ENCODE measurements around the gene C1QTNF9.
"Not testable (repeated sequence)": the region's sequence is repeated elsewhere in the genome, so short reads cannot be mapped to it uniquely, and the experiment has no call there.

DNA sequence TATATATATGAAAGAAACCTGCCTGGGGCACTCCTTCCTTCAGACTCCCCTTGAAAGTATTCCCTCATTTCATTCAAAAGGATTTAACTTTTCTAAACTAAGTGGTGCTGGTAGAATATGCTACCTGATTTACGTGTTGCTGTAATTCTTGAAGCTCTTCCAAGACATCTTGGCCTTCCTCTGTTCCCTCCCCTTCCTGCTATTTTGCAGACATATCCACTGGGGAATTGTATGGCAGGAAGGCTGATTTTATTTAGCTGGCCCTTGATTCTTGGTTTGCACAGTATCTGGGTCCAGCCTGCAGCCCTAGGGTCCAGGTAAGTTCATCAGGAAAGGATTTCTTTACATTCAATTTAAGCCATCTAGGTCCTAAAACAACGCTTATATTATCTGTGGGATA lies at the start of gene C1QTNF9:
- not testable (repeated sequence) for TF ChIP-seq CEBPB (IDR thresholded peaks at IDR 0.05); NFIC (IDR thresholded peaks at IDR 0.05); RAD21 (IDR thresholded peaks at IDR 0.05; ENCODE audit: low read depth); EGR1 (IDR thresholded peaks at IDR 0.05); TEAD4 (IDR thresholded peaks at IDR 0.05); ZBTB7A (IDR thresholded peaks at IDR 0.05; ENCODE audit: low read depth); YY1 (IDR thresholded peaks at IDR 0.05; ENCODE audit: low read depth); TAF1 (IDR thresholded peaks at IDR 0.05; ENCODE audit: low read depth); EP300 (IDR thresholded peaks at IDR 0.05; ENCODE audit: borderline replicate concordance); TCF12 (IDR thresholded peaks at IDR 0.05; ENCODE audit: low read depth)
- TF ChIP-seq, protein P1, sequence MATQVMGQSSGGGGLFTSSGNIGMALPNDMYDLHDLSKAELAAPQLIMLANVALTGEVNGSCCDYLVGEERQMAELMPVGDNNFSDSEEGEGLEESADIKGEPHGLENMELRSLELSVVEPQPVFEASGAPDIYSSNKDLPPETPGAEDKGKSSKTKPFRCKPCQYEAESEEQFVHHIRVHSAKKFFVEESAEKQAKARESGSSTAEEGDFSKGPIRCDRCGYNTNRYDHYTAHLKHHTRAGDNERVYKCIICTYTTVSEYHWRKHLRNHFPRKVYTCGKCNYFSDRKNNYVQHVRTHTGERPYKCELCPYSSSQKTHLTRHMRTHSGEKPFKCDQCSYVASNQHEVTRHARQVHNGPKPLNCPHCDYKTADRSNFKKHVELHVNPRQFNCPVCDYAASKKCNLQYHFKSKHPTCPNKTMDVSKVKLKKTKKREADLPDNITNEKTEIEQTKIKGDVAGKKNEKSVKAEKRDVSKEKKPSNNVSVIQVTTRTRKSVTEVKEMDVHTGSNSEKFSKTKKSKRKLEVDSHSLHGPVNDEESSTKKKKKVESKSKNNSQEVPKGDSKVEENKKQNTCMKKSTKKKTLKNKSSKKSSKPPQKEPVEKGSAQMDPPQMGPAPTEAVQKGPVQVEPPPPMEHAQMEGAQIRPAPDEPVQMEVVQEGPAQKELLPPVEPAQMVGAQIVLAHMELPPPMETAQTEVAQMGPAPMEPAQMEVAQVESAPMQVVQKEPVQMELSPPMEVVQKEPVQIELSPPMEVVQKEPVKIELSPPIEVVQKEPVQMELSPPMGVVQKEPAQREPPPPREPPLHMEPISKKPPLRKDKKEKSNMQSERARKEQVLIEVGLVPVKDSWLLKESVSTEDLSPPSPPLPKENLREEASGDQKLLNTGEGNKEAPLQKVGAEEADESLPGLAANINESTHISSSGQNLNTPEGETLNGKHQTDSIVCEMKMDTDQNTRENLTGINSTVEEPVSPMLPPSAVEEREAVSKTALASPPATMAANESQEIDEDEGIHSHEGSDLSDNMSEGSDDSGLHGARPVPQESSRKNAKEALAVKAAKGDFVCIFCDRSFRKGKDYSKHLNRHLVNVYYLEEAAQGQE (IDR thresholded peaks at IDR 0.05; ENCODE audit: low read depth) = not testable (repeated sequence)
- TF ChIP-seq, protein P2, sequence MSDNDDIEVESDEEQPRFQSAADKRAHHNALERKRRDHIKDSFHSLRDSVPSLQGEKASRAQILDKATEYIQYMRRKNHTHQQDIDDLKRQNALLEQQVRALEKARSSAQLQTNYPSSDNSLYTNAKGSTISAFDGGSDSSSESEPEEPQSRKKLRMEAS (IDR thresholded peaks at IDR 0.05) = not testable (repeated sequence)
- TF ChIP-seq, protein P3, sequence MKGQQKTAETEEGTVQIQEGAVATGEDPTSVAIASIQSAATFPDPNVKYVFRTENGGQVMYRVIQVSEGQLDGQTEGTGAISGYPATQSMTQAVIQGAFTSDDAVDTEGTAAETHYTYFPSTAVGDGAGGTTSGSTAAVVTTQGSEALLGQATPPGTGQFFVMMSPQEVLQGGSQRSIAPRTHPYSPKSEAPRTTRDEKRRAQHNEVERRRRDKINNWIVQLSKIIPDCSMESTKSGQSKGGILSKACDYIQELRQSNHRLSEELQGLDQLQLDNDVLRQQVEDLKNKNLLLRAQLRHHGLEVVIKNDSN (IDR thresholded peaks at IDR 0.05) = not testable (repeated sequence)
